HG02623 (cell line): Measurements from ENCODE around the gene DCDC2.
"Not testable (repeated sequence)": the region's sequence is repeated elsewhere in the genome, so short reads cannot be mapped to it uniquely, and the experiment has no call there.

Experiments
- ATAC-seq: cut with Tn5 transposase; IDR thresholded peaks from one replicate; pipeline ENCODE4 v1.9.1; 2021; ENCODE audit warnings: moderate library complexity; ENCODE audit not compliant: unreplicated experiment

Gene DCDC2

GRCh38 chr6:24381476-24382219, 23.8 kb upstream of the DCDC2 start:
- ATAC-seq = no peak

DNA sequence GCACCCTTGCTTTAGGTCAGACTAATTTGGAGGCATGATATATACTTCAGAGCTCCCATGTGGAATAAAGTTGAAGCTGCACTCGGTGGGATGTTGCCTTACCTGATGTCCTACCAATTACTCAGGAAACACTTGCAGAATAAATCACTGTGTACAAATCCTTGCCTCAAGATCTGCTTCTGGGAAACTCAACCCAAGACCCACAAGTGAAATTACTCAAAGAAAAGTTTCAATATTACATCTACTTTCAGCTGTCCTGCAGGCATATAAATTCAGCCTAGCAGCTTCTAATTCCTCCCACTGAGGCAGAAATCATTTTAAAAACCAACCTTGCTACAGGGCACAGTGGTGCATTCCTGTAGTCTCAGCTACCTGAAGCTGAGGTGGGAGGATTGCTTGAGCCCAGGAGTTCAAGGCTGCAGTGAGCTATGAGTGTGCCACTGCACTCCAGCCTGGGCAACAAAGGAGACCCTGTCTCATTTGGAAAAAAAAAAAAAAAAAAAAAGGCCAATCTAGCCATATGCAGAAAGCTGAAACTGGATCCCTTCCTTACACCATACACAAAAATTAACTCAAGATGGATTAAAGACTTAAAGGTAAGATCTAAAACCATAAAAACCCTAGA, 20.7 kb upstream of the DCDC2 start:
- peak; percentile 78 for ATAC-seq

DNA sequence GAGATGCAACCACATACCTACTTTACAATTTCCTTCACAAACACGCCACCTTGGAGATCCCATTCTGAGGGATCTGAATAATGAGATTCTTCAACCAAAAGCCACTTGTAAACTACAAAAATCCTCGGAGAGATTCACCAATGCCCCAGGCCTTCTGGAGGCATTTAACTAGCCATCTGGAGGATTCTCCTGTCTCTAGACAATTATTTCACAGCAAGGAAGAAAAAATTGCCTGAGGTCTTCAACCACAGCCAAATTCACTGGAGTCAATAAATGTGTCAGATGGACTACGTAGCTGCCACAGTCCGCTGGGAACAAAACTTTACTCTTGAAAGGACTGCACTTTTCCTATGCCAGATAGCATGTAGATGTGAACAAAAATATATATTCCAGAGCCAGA, 19.0 kb upstream of the DCDC2 start:
- no peak for ATAC-seq

GRCh38 chr6:24374612-24375011, 16.8 kb upstream of the DCDC2 start:
- no peak for ATAC-seq

DNA sequence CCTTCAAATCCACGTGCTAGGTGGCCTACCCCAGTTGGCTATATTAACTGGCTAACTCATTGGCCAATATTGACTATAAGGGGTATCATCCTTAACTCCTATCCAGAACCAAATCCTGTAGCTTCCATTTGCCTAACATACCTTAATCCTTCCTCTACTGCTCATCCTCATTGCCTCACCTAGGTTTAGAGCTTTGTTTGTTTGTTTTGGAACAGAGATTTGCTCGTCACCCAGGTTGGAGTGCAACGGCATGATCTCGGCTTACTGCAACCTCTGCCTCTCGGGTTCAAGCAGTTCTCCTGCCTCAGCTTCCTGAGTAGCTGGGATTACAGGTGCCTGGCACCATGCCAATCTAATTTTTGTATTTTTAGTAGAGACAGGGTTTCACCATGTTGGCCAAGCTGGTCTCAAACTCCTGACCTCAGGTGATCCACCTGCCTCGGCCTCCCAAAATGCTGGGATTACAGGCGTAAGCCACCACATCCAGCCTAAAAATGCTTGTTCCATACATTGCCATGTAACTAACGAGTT, 7.3 kb upstream of the DCDC2 start:
- ATAC-seq = not testable (repeated sequence)

- ATAC-seq = not testable (repeated sequence)
Measured at GRCh38 chr6:24362363-24362762, 4.5 kb upstream of the DCDC2 start.

- peak; percentile 82 for ATAC-seq
Measured at GRCh38 chr6:24359640-24360454, 2.0 kb upstream of the DCDC2 start.

GRCh38 chr6:24358219-24358821, 461 bp upstream of the DCDC2 start:
- no peak for ATAC-seq

- ATAC-seq = no peak
Measured at GRCh38 chr6:24356310-24356973, 1.4 kb downstream of the DCDC2 start.

- no peak for ATAC-seq
Measured at GRCh38 chr6:24355393-24355792, 2.5 kb downstream of the DCDC2 start.

DNA sequence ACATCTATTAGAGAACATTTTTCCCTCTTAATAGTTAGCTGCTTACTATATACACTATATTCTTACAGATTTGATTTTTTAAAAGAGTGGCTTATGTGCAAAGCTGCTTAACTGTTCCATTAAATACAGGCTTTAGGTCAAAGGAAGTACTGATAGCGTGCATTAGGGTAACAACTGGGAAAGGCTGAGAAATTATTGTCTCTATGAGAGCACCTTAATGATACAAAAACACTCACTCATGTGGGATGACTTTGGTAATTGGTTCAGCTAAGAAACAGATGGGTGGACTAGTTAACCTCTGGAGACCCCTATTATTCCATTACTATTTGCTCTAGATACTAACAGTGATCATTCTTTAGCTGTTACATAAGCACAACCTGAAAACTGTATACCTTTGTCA, 4.0 kb downstream of the DCDC2 start:
- no peak for ATAC-seq

DNA sequence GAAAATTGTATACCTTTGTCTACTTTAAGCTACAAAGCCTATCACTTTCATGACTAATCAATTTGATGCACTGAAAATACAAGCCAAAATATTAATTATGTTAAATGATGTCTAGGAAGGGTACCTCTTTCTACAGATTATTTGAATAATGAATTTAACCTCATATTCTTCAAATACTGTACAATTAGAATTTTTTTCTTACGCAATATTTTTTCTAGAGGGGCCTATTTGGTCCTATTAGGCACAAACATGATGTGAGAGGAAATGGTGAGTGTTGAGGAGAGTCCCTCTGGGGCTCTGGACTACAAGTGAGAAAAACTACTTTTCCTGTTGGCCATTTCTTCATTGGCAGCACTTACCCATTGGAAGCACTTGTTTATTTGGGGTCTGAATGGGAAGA, 5.4 kb downstream of the DCDC2 start:
- ATAC-seq = no peak

GRCh38 chr6:24344976-24345375, 12.9 kb downstream of the DCDC2 start:
- no peak for ATAC-seq

- ATAC-seq = no peak
Measured at GRCh38 chr6:24340998-24341938, 16.6 kb downstream of the DCDC2 start.

DNA sequence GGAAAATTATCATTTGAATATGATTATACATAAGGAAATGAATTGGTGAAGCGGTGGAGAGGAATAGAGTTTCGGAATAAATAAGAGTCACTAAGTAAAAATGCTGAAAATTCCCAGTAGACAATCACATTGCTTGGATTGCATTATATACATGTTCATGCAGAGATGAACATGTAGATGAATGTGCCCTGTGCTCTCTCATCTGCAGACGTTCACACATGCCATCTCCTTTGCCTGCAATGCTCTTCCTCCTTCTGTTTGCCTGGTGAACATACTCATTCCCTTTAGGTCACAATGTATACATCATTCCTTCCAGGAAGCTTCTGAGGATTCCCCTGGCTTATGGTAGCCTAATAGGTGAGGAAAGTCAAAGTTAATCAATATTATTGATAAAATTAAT, 17.9 kb downstream of the DCDC2 start:
- ATAC-seq = no peak

GRCh38 chr6:24334285-24334684, 23.6 kb downstream of the DCDC2 start:
- no peak for ATAC-seq

GRCh38 chr6:24332317-24332716, 25.5 kb downstream of the DCDC2 start:
- no peak for ATAC-seq

- ATAC-seq = no peak
Measured at GRCh38 chr6:24330137-24330732, 27.6 kb downstream of the DCDC2 start.

DNA sequence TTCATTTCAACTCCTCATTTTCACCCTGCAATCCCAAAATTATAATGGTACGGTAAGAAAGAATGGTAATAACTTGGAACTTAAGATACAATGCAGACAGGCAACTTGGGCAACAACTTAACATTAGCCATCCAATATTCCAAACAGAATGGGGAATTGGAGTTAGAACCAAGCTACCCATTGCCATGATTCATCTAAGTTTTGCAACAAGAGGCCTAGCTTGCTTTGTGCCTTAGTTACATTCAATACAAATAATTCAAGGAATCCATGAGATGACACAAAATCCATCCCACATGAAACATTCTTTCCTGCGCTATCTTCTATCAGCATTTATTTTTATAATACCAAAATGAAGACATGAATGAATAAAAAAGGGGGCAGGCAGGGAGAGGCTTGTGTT, 28.4 kb downstream of the DCDC2 start:
- ATAC-seq = no peak
